OCI-LY3 (cell line): ENCODE results near the gene HIC1.

Experiments
- H2AFZ ChIP-seq: fragments of 200-600, 300-600 bp; shearing (Covaris generic); 2 replicates; pipeline ENCODE4 v1.6.0; 2014; ENCODE audit warnings: antibody characterized with exemption, low read depth, low read length
- H3K27ac ChIP-seq: fragments of 200-600, 300-600 bp; sonication (generic); 2 replicates; pipeline ENCODE4 v1.5.1; 2014; ENCODE audit warnings: mild to moderate bottlenecking, low read length, moderate library complexity, mixed read lengths
- H3K27me3 ChIP-seq: fragments of 200-600, 300-600 bp; sonication (generic); 2 replicates; pipeline ENCODE4 v1.6.1; 2014; ENCODE audit warnings: low read depth, low read length, mixed read lengths
- H3K36me3 ChIP-seq: fragments of 200-600, 300-600 bp; sonication (generic); replicated peaks from 2 replicates; pipeline ENCODE3; 2014; ENCODE audit warnings: low read depth, low read length, mixed read lengths
- H3K4me1 ChIP-seq: fragments of 300-600, 200-600 bp; sonication (generic); 2 replicates; pipeline ENCODE4 v1.6.1; 2014; ENCODE audit warnings: low read length, mixed read lengths
- H3K4me2 ChIP-seq: fragments of 200-600, 300-600 bp; sonication (generic); 2 replicates; pipeline ENCODE4 v1.6.1; 2014; ENCODE audit warnings: low read length, mixed read lengths
- H3K4me3 ChIP-seq: fragments of 300-600, 200-600 bp; sonication (generic); 2 replicates; pipeline ENCODE4 v1.5.1; 2014; ENCODE audit warnings: antibody characterized with exemption, mild to moderate bottlenecking, low read length, moderate library complexity
- H3K79me2 ChIP-seq: fragments of 300-600, 200-600 bp; shearing (Covaris generic); 2 replicates; pipeline ENCODE4 v1.6.1; 2014; ENCODE audit warnings: mild to moderate bottlenecking, low read length, mixed read lengths
- H3K9ac ChIP-seq: fragments of 300-600, 200-600 bp; shearing (Covaris generic); 2 replicates; pipeline ENCODE4 v1.6.0; 2014; ENCODE audit warnings: mild to moderate bottlenecking, low read length, moderate library complexity
- H3K9me3 ChIP-seq: fragments of 200-600, 300-600 bp; shearing (Covaris generic); 2 replicates; pipeline ENCODE4 v1.6.1; 2014; ENCODE audit warnings: low read length, mixed read lengths; ENCODE audit not compliant: insufficient read depth
- H4K20me1 ChIP-seq: fragments of 200-600, 300-600 bp; sonication (generic); 2 replicates; pipeline ENCODE4 v1.6.1; 2016; ENCODE audit warnings: low read length, mixed read lengths; ENCODE audit not compliant: insufficient read depth
- CTCF ChIP-seq: fragments of 200-600, 300-600 bp; sonication (generic); IDR thresholded peaks from 2 replicates; pipeline ENCODE4 v1.5.1; 2014; ENCODE audit warnings: antibody characterized with exemption, low read length, low read depth
- EZH2phosphoT487 ChIP-seq: fragments of 200-600 bp; shearing (Covaris generic); IDR thresholded peaks from 2 replicates; pipeline ENCODE4 v1.6.1; 2018; ENCODE audit warnings: antibody characterized with exemption, mixed run types, low read depth

HIC1 gene

DNA sequence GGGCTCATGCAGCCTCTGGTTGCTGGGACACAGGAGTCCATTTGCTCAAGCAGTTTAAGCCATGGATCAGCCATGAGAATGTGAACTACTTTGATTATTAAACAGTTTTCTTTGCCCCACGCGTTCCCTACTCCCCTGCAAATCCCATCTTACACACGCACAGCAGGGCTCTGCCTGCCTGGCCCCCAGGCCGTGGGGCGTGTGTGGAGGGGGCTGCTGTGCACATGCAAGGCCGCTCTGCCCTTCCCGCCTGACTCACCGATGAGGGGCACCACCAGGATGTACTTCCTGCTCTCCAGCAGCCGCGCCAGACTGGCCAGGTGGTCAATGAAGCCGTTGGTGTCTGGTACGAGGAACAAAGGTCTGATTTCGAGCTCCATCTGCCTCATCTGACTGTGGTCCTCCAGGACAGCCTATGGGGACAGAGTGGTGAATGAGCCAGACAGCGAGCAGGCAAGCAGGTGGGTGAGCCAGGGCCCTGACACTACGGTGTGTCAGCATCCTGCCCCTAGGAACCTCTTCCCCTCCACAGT is 13.7 kb downstream of the HIC1 start:
- no peak overlapping the region for H3K9ac ChIP-seq
- no peaks in the 10 kb centered on the region for H3K36me3 ChIP-seq
- H3K4me1 ChIP-seq = peaks cover 23% of the 10 kb centered on the region
- TF ChIP-seq CTCF (no peak), EZH2phosphoT487 (no peak)
- H3K27me3 ChIP-seq = peaks cover 13% of the 10 kb centered on the region
- no peak overlapping the region for H3K27ac ChIP-seq
- no peak overlapping the region for H3K4me3 ChIP-seq
- no peak overlapping the region for H2AFZ ChIP-seq
- H3K4me2 ChIP-seq = no peak overlapping the region
- H3K9me3 ChIP-seq = no peaks in the 10 kb centered on the region
- no peaks in the 10 kb centered on the region for H3K79me2 ChIP-seq
- H4K20me1 ChIP-seq = peaks cover 57% of the 10 kb centered on the region

- Histone ChIP-seq H3K9me3 (no peaks in the 10 kb centered on the region), H2AFZ (no peak overlapping the region), H3K4me2 (peak overlapping the region; percentile 81), H3K4me3 (peak overlapping the region; percentile 59), H4K20me1 (peaks cover 49% of the 10 kb centered on the region), H3K9ac (no peak overlapping the region), H3K79me2 (no peaks in the 10 kb centered on the region), H3K4me1 (peaks cover 23% of the 10 kb centered on the region), H3K27me3 (peaks cover 16% of the 10 kb centered on the region), H3K36me3 (no peaks in the 10 kb centered on the region), H3K27ac (peak overlapping the region; percentile 29; the same call in 1 of the 2 replicates)
- peak; percentile 12; the same call in 1 of the 2 replicates for TF ChIP-seq CTCF
- peak; percentile 74; the same call in 1 of the 2 replicates for TF ChIP-seq EZH2phosphoT487
Observed at GRCh38 chr17:2070241-2071023, 15.5 kb downstream of the HIC1 start.

- peaks cover 23% of the 10 kb centered on the region for H3K4me1 ChIP-seq
- H3K9ac ChIP-seq = no peak overlapping the region
- H4K20me1 ChIP-seq = peaks cover 49% of the 10 kb centered on the region
- H3K27me3 ChIP-seq = peaks cover 16% of the 10 kb centered on the region
- no peaks in the 10 kb centered on the region for H3K79me2 ChIP-seq
- peak overlapping the region; percentile 59 for H3K4me3 ChIP-seq
- peak overlapping the region; percentile 29; the same call in 1 of the 2 replicates for H3K27ac ChIP-seq
- peak overlapping the region; percentile 81 for H3K4me2 ChIP-seq
- no peaks in the 10 kb centered on the region for H3K36me3 ChIP-seq
- H2AFZ ChIP-seq = no peak overlapping the region
- TF ChIP-seq CTCF = no peak
- no peak for TF ChIP-seq EZH2phosphoT487
- no peaks in the 10 kb centered on the region for H3K9me3 ChIP-seq
Observed at GRCh38 chr17:2071024-2071385, 16.1 kb downstream of the HIC1 start.

DNA sequence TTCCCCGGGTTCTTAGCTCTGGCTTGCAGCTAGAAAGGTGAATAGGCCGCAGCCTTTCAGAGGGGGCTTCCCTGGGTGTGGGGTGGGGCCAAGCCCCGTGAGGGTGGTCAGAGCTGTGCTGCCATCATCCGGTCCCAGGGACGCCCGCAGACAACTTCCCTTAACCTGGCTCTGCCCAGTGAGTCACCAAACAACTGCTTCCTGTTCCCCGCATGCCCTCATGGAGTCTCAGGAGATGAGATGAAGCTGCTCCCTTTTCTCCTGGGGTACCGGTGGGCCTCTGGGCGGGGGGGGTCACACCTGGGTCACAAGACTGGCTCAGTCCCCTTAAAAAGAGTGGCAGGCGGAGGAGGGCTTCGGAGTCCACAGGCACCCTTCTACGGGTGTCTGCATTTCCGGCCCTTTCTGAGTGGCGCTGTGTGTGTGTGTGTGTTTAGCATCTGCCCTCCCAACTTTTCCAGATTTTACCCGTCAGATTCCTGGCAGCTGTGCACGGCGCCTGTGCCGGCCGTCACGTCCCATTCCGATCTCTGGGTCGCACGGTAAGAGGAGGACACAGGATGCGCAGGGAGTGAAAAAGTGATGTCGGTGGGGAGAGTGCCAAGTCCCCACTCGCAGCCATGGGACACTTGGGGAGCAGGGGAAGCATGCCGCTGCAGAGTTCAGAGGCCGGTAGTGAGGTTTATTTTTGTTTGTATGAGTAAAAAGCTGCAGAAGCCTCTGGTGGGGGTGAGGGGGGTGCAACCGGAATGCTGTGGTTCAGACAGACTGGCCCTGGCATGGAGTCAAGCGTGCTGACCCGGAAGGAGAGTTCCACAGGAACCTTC is 16.8 kb downstream of the HIC1 start:
- H4K20me1 ChIP-seq = peaks cover 48% of the 10 kb centered on the region
- H2AFZ ChIP-seq = no peak overlapping the region
- no peak overlapping the region for H3K4me3 ChIP-seq
- no peak overlapping the region for H3K27ac ChIP-seq
- H3K4me2 ChIP-seq = peak overlapping the region; percentile 81
- no peak overlapping the region for H3K9ac ChIP-seq
- H3K4me1 ChIP-seq = peaks cover 23% of the 10 kb centered on the region
- H3K27me3 ChIP-seq = peaks cover 16% of the 10 kb centered on the region
- H3K36me3 ChIP-seq = no peaks in the 10 kb centered on the region
- no peaks in the 10 kb centered on the region for H3K79me2 ChIP-seq
- no peaks in the 10 kb centered on the region for H3K9me3 ChIP-seq
- no peak for TF ChIP-seq EZH2phosphoT487
- TF ChIP-seq CTCF = no peak
